Measurements from ENCODE around the gene POLD3. TPM values are rescaled to one million over a fixed set of nuclear protein-coding genes. Genes with fewer than 3 reads are reported as not detected.

Gene POLD3
- total RNA-seq, 3 donors from 2014 or later, result 9.8 to 23.3 (median 16.7) TPM

DNA sequence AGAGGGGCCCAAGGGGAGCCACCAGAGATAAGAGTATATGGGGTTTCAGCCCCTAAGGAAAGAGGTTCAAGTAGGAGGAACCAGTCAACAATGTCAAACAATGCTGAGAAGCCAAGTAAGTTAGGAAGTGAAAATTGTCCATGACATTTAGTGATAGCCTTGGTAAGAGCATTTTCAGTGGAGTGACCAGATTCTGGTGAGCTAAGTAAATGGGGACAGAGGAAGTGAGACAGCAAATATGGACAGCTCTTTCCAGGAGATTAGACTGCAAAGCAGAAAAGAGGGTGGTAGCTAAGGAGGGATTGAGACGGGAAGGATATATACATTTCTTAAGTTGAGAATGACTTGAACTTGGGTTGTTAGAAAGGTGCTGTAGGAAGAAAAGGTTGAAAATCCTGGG lies 22.9 kb downstream of the POLD3 start:
- intact Hi-C loops (cut with DNase I; ENCODE audit: low total_unique reads), result no loop called here
- TF ChIP-seq, protein P1, sequence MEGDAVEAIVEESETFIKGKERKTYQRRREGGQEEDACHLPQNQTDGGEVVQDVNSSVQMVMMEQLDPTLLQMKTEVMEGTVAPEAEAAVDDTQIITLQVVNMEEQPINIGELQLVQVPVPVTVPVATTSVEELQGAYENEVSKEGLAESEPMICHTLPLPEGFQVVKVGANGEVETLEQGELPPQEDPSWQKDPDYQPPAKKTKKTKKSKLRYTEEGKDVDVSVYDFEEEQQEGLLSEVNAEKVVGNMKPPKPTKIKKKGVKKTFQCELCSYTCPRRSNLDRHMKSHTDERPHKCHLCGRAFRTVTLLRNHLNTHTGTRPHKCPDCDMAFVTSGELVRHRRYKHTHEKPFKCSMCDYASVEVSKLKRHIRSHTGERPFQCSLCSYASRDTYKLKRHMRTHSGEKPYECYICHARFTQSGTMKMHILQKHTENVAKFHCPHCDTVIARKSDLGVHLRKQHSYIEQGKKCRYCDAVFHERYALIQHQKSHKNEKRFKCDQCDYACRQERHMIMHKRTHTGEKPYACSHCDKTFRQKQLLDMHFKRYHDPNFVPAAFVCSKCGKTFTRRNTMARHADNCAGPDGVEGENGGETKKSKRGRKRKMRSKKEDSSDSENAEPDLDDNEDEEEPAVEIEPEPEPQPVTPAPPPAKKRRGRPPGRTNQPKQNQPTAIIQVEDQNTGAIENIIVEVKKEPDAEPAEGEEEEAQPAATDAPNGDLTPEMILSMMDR (IDR thresholded peaks at IDR 0.05), result no peak
- TF ChIP-seq POLR2AphosphoS5 (IDR thresholded peaks at IDR 0.05), result no peak
- TF ChIP-seq POLR2A (IDR thresholded peaks at IDR 0.05), result no peak
- Histone ChIP-seq H3K27me3 (no peaks in the 10 kb centered on the region), H3K9me3 (no peaks in the 10 kb centered on the region), H3K4me1 (no peaks in the 10 kb centered on the region), H3K36me3 (peaks cover under 1% of the 10 kb centered on the region), H3K27ac (no peak overlapping the region), H3K4me3 (no peak overlapping the region)
- DNase-seq (ENCODE audit: low spot score in 2 of 2), result no peak

DNA sequence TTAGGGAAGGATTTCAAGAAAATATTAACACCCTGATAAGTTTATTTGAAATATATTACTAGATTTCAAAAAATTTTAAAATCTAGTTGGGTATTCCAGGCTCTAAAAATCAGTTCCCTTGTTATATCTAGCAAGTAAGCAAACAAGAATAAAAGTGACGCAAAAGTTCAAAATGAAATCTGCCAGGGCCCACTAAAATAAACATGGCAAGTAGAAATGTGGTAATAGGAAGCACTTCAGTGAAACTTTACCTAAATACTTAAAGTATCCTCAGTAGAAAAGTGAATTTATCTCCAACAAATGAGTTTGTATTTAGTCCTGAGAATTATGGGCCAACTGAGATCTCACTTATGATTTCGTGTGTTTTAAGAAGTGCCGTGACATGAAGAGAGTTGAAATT lies 23.6 kb downstream of the POLD3 start:
- H3K4me3 ChIP-seq, result no peak overlapping the region
- H3K36me3 ChIP-seq, result peaks cover 7% of the 10 kb centered on the region
- intact Hi-C loops (cut with DNase I; ENCODE audit: low total_unique reads), result no loop called here
- TF ChIP-seq, protein P1 (IDR thresholded peaks at IDR 0.05), result no peak
- TF ChIP-seq POLR2A (IDR thresholded peaks at IDR 0.05) (no peak), POLR2AphosphoS5 (IDR thresholded peaks at IDR 0.05) (no peak)
- no peak overlapping the region for H3K27ac ChIP-seq
- no peaks in the 10 kb centered on the region for H3K4me1 ChIP-seq
- DNase-seq (ENCODE audit: low spot score in 2 of 2), result no peak
- no peaks in the 10 kb centered on the region for H3K27me3 ChIP-seq
- H3K9me3 ChIP-seq, result no peaks in the 10 kb centered on the region

DNA sequence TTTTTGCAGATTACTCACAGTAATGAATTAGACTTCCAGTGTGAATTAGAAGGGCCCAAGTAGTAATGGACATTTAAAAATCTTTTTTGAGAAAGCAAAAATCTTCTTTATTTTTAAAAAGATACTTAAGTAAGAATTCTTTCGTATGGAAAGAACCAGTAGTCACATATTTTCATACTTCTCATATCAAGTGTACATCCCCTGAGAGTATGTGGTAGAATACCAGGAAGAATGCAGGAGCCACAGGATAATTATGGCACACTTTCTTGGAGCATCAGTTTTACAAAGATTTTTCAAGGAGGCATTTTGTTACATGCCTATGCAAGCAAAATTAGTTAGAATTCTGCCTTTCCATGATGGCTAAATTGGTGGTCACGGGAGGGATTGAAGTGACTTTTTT lies 28.1 kb downstream of the POLD3 start:
- no peaks in the 10 kb centered on the region for H3K27me3 ChIP-seq
- H3K4me3 ChIP-seq, result no peak overlapping the region
- no peaks in the 10 kb centered on the region for H3K4me1 ChIP-seq
- no peak for DNase-seq (ENCODE audit: low spot score in 2 of 2)
- TF ChIP-seq, protein P1 (IDR thresholded peaks at IDR 0.05), result no peak
- TF ChIP-seq POLR2A (IDR thresholded peaks at IDR 0.05), result no peak
- no peak for TF ChIP-seq POLR2AphosphoS5 (IDR thresholded peaks at IDR 0.05)
- peaks cover 8% of the 10 kb centered on the region for H3K36me3 ChIP-seq
- H3K27ac ChIP-seq, result no peak overlapping the region
- no peaks in the 10 kb centered on the region for H3K9me3 ChIP-seq
- intact Hi-C loops (cut with DNase I; ENCODE audit: low total_unique reads), result no loop called here

DNA sequence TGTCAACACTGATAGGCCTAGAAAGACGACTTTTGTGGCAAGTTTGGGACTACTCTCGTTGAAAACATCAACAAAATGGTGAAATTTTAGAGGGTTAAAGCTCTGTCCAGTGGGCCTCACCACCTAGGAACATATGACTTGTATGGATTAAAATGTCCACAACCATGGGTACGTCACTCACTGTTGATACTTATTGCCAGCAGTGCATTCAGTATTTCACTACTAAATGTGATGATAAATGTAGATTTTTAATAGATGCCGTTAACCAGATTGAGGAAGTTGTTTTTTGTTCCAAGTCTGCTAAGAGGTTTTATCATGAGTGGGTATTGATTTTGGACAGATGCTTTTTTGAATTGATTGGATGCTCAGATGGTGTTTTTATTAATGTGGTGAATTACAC lies 33.7 kb downstream of the POLD3 start:
- no peaks in the 10 kb centered on the region for H3K36me3 ChIP-seq
- H3K27me3 ChIP-seq, result no peaks in the 10 kb centered on the region
- H3K9me3 ChIP-seq, result no peaks in the 10 kb centered on the region
- H3K4me3 ChIP-seq, result no peak overlapping the region
- no peak overlapping the region for H3K27ac ChIP-seq
- intact Hi-C loops (cut with DNase I; ENCODE audit: low total_unique reads), result no loop called here
- no peak for DNase-seq (ENCODE audit: low spot score in 2 of 2)
- TF ChIP-seq POLR2A (IDR thresholded peaks at IDR 0.05) (no peak), POLR2AphosphoS5 (IDR thresholded peaks at IDR 0.05) (no peak)
- TF ChIP-seq, protein P1 (IDR thresholded peaks at IDR 0.05), result no peak
- no peaks in the 10 kb centered on the region for H3K4me1 ChIP-seq

DNA sequence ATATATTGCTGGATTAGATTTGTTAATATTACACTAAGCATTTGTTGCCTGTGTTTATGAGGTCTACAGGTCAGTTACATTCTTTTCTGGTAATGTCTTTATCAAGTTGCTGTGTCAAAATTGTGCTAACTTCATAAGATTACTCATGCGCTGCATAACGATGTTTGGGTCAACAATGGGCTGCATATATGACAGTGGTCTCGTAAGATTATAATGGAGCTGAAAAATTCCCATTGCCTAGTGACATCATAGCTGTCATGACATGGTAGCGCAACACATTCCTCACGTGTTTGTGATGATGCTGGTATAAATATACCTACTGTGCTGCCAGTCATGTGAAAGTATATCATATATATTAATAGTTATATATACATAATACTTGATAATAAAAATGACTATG lies 34.2 kb downstream of the POLD3 start:
- intact Hi-C loops (cut with DNase I; ENCODE audit: low total_unique reads), result no loop called here
- no peak for DNase-seq (ENCODE audit: low spot score in 2 of 2)
- no peak overlapping the region for H3K27ac ChIP-seq
- H3K27me3 ChIP-seq, result no peaks in the 10 kb centered on the region
- TF ChIP-seq POLR2A (IDR thresholded peaks at IDR 0.05) (no peak), POLR2AphosphoS5 (IDR thresholded peaks at IDR 0.05) (no peak)
- TF ChIP-seq, protein P1 (IDR thresholded peaks at IDR 0.05), result no peak
- no peaks in the 10 kb centered on the region for H3K36me3 ChIP-seq
- no peaks in the 10 kb centered on the region for H3K9me3 ChIP-seq
- H3K4me3 ChIP-seq, result no peak overlapping the region
- H3K4me1 ChIP-seq, result no peaks in the 10 kb centered on the region

Data from breast epithelium (tissue), 4 donors.